ENCODE results near the gene HRH4.

Gene HRH4

DNA sequence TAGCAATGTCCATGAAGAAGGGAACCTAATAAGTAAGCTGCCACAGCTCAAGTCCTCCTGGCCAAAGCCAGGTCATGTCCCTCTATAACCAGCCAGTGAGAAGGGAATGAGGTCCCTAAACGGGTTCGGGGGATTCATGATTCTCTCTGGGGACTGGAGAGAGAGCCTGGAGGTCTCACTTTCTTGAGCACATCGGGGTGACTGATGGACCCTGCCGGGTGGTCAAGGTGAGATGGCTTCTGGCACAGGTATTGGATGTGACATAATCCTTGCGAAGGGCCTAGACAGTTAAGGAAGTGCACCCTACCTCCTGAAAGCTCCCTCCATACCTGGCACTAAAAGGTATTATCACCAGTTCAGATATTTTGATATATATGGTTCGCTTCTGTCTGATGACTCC is 45.7 kb downstream of the HRH4 start:
- FAIRE-seq (no peak), DNase-seq (ENCODE audit: insufficient read length, low spot score) (no peak)
- TF ChIP-seq POLR2A (IDR thresholded peaks at IDR 0.05; ENCODE audit: low read depth, low read length) = no peak

DNA sequence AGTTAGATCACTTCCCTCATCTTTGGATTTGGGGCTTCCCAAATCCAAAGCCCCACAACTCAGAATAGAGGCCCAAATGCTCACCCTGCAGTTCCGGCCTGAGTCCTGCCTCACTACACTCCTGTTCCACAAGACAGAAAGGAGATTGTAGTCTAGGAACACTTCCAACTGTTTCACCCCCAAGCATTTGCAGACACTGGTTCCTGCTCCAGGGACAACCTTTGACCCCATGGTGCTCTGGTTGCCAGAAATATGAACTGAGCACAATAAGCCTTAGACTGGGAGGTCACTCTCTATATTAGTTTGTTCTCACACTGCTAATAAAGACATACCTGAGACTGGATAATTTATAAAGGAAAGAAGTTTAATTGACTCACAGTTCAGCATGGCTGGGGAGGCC is 49.0 kb downstream of the HRH4 start:
- no peak for TF ChIP-seq POLR2A (IDR thresholded peaks at IDR 0.05; ENCODE audit: low read depth, low read length)
- FAIRE-seq = no peak
- DNase-seq (ENCODE audit: insufficient read length, low spot score) = no peak

DNA sequence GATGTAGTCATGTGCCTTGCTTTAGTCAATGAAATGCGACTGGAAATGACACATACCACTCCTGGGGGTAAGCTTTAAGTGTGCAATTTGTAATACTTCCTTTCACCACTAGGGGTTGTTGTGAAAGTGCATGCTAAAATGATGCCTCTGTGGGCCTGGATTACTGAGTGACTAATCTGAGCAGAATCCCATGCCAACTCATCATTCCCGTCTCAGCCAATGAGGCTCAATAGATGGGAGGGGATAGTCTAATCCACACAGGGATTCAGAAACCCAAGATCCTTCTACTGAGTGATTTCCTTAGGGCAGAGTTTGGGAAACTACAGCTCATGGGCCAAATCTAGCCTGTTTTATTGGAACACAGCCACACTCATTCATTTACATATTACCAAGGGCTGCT is 54.0 kb downstream of the HRH4 start:
- TF ChIP-seq POLR2A (IDR thresholded peaks at IDR 0.05; ENCODE audit: low read depth, low read length) = no peak
- FAIRE-seq (peak; percentile 92), DNase-seq (ENCODE audit: insufficient read length, low spot score) (peak; percentile 35)

DNA sequence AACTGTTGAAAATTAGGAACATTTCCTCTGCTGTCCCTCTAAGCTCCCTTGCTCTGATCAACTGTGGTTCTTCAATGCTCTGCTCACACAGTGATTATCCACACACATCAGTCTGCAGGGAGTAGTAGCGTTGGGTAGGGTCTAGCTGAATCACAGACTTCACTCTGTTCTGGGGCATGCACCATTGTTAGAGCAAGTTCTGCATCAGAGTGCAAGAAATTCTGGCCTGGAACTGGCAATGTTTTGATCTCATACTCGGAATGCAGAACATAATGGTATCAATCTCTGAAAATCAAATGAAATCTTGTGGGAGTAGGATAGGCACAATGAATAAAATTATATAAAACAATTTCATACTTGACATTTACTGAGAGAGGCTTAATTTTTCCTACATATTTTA is 55.3 kb downstream of the HRH4 start:
- no peak for TF ChIP-seq POLR2A (IDR thresholded peaks at IDR 0.05; ENCODE audit: low read depth, low read length)
- no peak for FAIRE-seq
- DNase-seq (ENCODE audit: insufficient read length, low spot score) = no peak

DNA sequence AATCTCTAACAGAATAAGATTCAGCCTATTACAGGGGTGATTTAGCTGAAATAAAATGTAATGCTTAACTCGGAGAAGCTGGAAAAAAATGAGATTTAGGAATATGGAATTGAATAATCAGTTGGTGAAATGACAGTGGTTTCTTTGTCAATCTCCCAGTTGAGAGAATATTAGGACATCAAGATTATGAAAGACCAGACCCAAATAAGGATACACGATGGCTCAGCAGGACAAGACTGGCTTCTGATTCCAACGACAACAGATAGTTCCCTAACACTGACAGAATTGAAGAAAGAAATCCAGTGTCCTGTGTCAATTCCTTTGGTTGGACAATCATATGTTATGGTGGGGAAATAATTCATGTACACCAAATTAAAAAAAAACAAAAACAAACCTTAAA is 55.8 kb downstream of the HRH4 start:
- no peak for DNase-seq (ENCODE audit: insufficient read length, low spot score)
- no peak for TF ChIP-seq POLR2A (IDR thresholded peaks at IDR 0.05; ENCODE audit: low read depth, low read length)
- no peak for FAIRE-seq

DNA sequence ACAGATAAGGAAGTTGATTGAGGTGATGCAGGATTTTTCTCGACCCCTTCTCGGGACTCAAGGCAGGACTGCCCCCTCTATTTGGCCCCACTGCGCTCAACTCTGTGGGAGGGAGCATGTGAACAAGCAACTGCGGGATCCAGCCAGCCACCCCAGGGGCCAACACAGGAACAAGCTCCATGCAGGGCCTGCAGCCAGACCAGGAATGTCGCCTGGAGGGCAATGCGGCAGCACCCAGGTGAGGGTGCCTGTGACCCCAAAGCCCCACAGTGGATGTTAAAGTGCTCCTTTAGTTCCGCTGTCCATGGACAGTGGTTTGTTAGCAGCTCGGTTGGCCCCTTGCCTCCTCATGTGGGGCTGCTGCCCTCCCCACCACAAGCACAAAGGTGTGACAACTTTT is 57.1 kb downstream of the HRH4 start:
- no peak for TF ChIP-seq POLR2A (IDR thresholded peaks at IDR 0.05; ENCODE audit: low read depth, low read length)
- DNase-seq (ENCODE audit: insufficient read length, low spot score) (no peak), FAIRE-seq (no peak)

DNA sequence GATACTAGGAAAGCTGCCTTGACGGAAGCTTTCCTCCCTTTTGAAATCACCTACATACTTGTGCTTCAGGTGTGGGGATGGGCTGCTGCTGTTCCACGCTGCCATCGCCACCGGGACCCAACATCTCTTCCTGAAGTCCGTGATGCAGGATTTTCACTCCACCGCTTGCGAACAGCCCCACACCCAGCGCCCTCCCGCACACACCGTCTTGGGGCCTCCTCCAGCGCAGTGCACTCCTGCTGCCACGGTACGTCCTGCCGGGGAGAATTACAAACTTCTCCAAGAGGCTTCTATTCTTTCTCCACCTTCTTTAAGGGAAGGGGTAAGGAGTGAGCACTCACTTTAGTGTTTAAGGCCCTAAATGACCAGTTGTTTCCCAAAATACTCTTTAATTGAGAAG is 58.2 kb downstream of the HRH4 start:
- FAIRE-seq (no peak), DNase-seq (ENCODE audit: insufficient read length, low spot score) (no peak)
- TF ChIP-seq POLR2A (IDR thresholded peaks at IDR 0.05; ENCODE audit: low read depth, low read length) = no peak

All from H54 (cell line).